Right lobe of liver (tissue), 6 donors: ENCODE measurements around the gene CACNA1S. TPM values are rescaled to one million over a fixed set of nuclear protein-coding genes. Genes with fewer than 3 reads are reported as not detected.

Source experiments
- ATAC-seq, 4 donors: fragments of 200-7000 bp; cut with Tn5 transposase; one replicate each; pipeline ENCODE4 v1.9.1; 2020; ENCODE audit warnings: mild to moderate bottlenecking in 4 of 4, moderate library complexity in 4 of 4
- DNase-seq, 3 donors: peaks; one replicate each; pipeline ENCODE4 v3.0.0-alpha.2; 2020
- H3K27ac ChIP-seq, 3 donors: fragments of 200-600 bp; one replicate each; pipeline ENCODE4 v1.8.0; 2022
- H3K27me3 ChIP-seq, 2 donors: fragments of 200-600 bp; one replicate each; pipeline ENCODE4 v1.8.0; 2022
- H3K36me3 ChIP-seq, 4 donors: fragments of 200-600 bp; sonication (generic) in 1 of 4; one replicate each; pipeline versions ENCODE4 v1.5.1 to v1.8.0; 2017 to 2022; ENCODE audit warnings: control low read depth in 1 of 4
- H3K4me1 ChIP-seq, 4 donors: fragments of 200-600 bp; sonication (generic) in 1 of 4; one replicate each; pipeline versions ENCODE4 v1.5.1 to v1.8.0; 2017 to 2022; ENCODE audit warnings: control low read depth in 1 of 4
- H3K4me3 ChIP-seq, 3 donors: fragments of 200-600 bp; one replicate each; pipeline ENCODE4 v1.8.0; 2022
- H3K9me3 ChIP-seq, 4 donors: fragments of 200-600 bp; sonication (generic) in 1 of 4; one replicate each; pipeline versions ENCODE4 v1.5.1 to v1.8.0; 2017 to 2022; ENCODE audit warnings: control low read depth in 1 of 4
- CTCF ChIP-seq, 4 donors: fragments of 200-600 bp in 3 of 4; fragments of 450-650 bp in 1 of 4; IDR thresholded peaks; one replicate each; pipeline versions ENCODE4 v1.5.1 to v1.8.0; 2016 to 2022; ENCODE audit warnings: antibody characterized with exemption in 4 of 4, mild to moderate bottlenecking in 2 of 4
- POLR2A ChIP-seq: fragments of 450-650 bp; IDR thresholded peaks from one replicate; pipeline ENCODE4 v1.6.1; 2017; ENCODE audit warnings: antibody characterized with exemption, mild to moderate bottlenecking
- WGBS: methylation state at CpG from one replicate; pipeline ENCODE4 v1.1.6; 2018; ENCODE audit warnings: low coverage, low lambda C conversion rate; ENCODE audit not compliant: insufficient coverage; ENCODE audit errors: missing lambda C conversion rate; 5-methylcytosine and 5-hydroxymethylcytosine counted together
- intact Hi-C, 2 donors: fragments of 100-400 bp; cut with DNase I; formaldehyde crosslinking; loops; one replicate each; pipeline versions ENCODE4 v1.11.2 to v1.14.1; 2022
- total RNA-seq, 6 experiments: library from RNA; depleted of rRNA in 2 of 6; stranded (reverse); fragments of >200 nt in 2 of 6; fragmentation: NEBNext Ultra II Directional in 3 of 6; extraction: Animal tissue kit (Norgen Biotek cat#: 25700) in 3 of 6; gene quantifications; one replicate each; pipeline versions ENCODE4 v1.1.0 to v1.2.4, GENCODE V29; 2016 to 2023
- donor health status: DM: no; HTN: yes; CAD: no.
- donor health status: DM: no; HTN: no; CAD: no.
- donor health status: DM: no; HTN: no; CAD: no.
- donor health status: DM: no; HTN: yes; CAD: no.
- donor health status: DM: no; HTN: yes; CAD: no.

CACNA1S gene
- total RNA-seq, 6 experiments from 2014 or later = 0.12 TPM; not detected in 5

GRCh38 chr1:201025571-201026002 lies 86.6 kb downstream of the CACNA1S start:
- no peaks in the 10 kb centered on the region for H3K9me3 ChIP-seq
- H3K36me3 ChIP-seq = no peaks in the 10 kb centered on the region
- peak in 1 of 4 donors; percentile 11 for ATAC-seq
- TF ChIP-seq CTCF (IDR thresholded peaks at IDR 0.05) (peak in 2 of 4 donors; percentile 7 to 15), POLR2A (no peak)
- H3K4me1 ChIP-seq = peaks cover 0 to 22% (median 1%) of the 10 kb centered on the region in 4 donors
- no peaks in the 10 kb centered on the region for H3K27me3 ChIP-seq
- WGBS = 40% methylated on average over 5 of the region's 7 CpGs
- H3K27ac ChIP-seq = no peak overlapping the region
- DNase-seq = no peak
- intact Hi-C loops = no loop called here
- H3K4me3 ChIP-seq = no peak overlapping the region

- intact Hi-C loops = no loop called here
These were observed 87.6 kb downstream of the CACNA1S start for GRCh38 chr1:201024625-201024998.

GRCh38 chr1:201023920-201024624 lies 88.2 kb downstream of the CACNA1S start:
- 40% methylated on average over 15 of the region's 17 CpGs for WGBS
- H3K27ac ChIP-seq = no peak overlapping the region
- intact Hi-C loops = no loop called here
- TF ChIP-seq CTCF (IDR thresholded peaks at IDR 0.05) (no peak), POLR2A (no peak)
- ATAC-seq = peak in 3 of 4 donors; percentile 7 to 31 (median 29)
- H3K27me3 ChIP-seq = no peaks in the 10 kb centered on the region
- H3K4me1 ChIP-seq = peaks cover 0 to 33% (median 1%) of the 10 kb centered on the region in 4 donors
- H3K4me3 ChIP-seq = no peak overlapping the region
- no peak for DNase-seq
- H3K36me3 ChIP-seq = no peaks in the 10 kb centered on the region
- H3K9me3 ChIP-seq = no peaks in the 10 kb centered on the region

More at GRCh38 chr1:201024625-201024998, 87.6 kb downstream of the CACNA1S start:
- ATAC-seq (no peak), DNase-seq (no peak)
- Histone ChIP-seq H3K4me3 (no peak overlapping the region), H3K36me3 (no peaks in the 10 kb centered on the region), H3K9me3 (no peaks in the 10 kb centered on the region), H3K27me3 (no peaks in the 10 kb centered on the region), H3K27ac (no peak overlapping the region), H3K4me1 (peaks cover 0 to 28% (median 1%) of the 10 kb centered on the region in 4 donors)
- TF ChIP-seq CTCF (IDR thresholded peaks at IDR 0.05) (no peak), POLR2A (no peak)
- 86% methylated on average over 1 of the region's 2 CpGs for WGBS

GRCh38 chr1:201023517-201023902 lies 88.7 kb downstream of the CACNA1S start, which contains the start of gene KIF21B:
KIF21B (minus strand) TSS chr1:201023714; CDS start chr1:201023383, 331 bp downstream.
- peak within 1 kb of the TSS in 2 of 3 donors; percentile 36 to 37 for H3K27ac ChIP-seq
- ATAC-seq (peak; percentile 78 to 86 (median 81)), DNase-seq (peak; percentile 86 to 90 (median 89))
- H3K4me3 ChIP-seq = peak within 1 kb of the TSS; percentile 47 to 54 (median 48)
- intact Hi-C loops = no loop called here
- H3K9me3 ChIP-seq = no peaks in the 10 kb centered on the region
- no peaks in the 10 kb centered on the region for H3K27me3 ChIP-seq
- TF ChIP-seq CTCF (IDR thresholded peaks at IDR 0.05) (no peak), POLR2A (peak; percentile 68)
- H3K36me3 ChIP-seq = no peaks in the 10 kb centered on the region
- H3K4me1 ChIP-seq = peaks cover 0 to 30% (median 1%) of the 10 kb centered on the region in 4 donors
- WGBS = 5% methylated on average over 7 of the region's 53 CpGs
